Fibroblast of pulmonary artery (primary cell): ENCODE data around the gene DAAM2.

Source experiments
- DNase-seq: peaks from one replicate; pipeline ENCODE4 v3.0.0-alpha.2; 2010; ENCODE audit warnings: low read depth
- H3K4me3 ChIP-seq: replicated peaks from 2 replicates; pipeline ENCODE4 v1.5.1; 2011; ENCODE audit warnings: low read depth, mild to moderate bottlenecking, control low read depth, low read length, moderate library complexity
- TF ChIP-seq, protein P1 (sequence below): IDR thresholded peaks from 2 replicates; pipeline ENCODE4 v1.5.1; 2011; ENCODE audit warnings: mild to moderate bottlenecking, control low read depth, low read length, inconsistent platforms; ENCODE audit errors: missing control alignments

The DAAM2 gene

DNA sequence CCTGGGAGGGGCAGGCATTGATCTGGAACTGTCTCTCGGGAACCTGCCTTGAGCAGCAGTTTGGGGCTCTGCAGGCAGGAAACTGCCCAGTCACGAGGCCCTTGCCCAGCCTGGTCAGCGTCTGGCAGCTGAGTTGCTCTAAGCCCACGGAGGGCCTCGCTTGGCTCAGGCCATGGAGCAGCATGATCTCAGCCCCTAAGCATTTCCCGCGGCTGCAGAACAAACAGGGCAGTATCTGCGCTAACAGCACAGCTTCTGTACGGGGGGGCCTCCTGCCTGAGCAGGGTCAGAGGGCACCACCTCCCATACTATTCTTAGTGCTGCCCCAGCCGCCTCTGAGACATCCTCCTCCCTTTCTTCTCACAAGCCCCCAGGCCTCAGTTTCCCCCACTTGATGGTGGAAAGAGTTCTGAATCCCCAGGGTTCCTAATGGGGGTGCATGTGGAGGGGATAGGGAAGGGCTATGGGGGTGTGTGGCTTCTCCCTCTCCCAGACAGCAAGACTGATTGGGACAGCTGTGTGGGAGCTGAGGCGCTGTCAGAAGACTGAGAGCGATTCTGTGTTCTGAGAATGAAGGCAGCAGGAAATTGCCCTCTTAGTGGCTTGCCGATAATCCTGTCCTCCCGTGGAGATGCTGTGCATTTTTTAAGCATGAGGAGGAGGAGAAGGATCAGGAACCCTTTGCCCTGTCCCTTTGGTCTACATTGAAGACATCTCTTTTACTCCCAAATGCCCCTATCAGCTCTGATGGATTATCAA, 95.7 kb downstream of the DAAM2 start:
- peak; percentile 96 for DNase-seq
- no peak overlapping the region for H3K4me3 ChIP-seq
- TF ChIP-seq, protein P1, sequence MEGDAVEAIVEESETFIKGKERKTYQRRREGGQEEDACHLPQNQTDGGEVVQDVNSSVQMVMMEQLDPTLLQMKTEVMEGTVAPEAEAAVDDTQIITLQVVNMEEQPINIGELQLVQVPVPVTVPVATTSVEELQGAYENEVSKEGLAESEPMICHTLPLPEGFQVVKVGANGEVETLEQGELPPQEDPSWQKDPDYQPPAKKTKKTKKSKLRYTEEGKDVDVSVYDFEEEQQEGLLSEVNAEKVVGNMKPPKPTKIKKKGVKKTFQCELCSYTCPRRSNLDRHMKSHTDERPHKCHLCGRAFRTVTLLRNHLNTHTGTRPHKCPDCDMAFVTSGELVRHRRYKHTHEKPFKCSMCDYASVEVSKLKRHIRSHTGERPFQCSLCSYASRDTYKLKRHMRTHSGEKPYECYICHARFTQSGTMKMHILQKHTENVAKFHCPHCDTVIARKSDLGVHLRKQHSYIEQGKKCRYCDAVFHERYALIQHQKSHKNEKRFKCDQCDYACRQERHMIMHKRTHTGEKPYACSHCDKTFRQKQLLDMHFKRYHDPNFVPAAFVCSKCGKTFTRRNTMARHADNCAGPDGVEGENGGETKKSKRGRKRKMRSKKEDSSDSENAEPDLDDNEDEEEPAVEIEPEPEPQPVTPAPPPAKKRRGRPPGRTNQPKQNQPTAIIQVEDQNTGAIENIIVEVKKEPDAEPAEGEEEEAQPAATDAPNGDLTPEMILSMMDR: no peak

DNA sequence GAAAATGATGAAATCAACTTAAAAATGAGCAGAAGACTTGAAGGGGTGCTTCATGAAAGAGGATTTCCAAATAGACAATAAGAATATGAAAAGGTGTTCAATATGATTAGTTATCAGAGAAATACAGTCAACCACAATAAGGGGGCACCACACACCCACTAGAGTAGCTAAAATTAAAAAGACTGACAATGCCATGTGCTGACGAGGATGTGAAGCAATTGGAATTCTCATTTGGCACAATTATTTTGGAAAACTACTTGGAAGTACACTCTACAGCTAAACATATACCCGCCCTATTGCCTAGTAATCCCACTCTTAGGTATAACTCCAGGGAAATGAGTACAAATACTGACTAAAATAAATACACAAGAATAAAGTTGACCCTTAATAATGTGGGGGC, 97.1 kb downstream of the DAAM2 start:
- H3K4me3 ChIP-seq: no peak overlapping the region
- DNase-seq: no peak
- TF ChIP-seq, protein P1: no peak

DNA sequence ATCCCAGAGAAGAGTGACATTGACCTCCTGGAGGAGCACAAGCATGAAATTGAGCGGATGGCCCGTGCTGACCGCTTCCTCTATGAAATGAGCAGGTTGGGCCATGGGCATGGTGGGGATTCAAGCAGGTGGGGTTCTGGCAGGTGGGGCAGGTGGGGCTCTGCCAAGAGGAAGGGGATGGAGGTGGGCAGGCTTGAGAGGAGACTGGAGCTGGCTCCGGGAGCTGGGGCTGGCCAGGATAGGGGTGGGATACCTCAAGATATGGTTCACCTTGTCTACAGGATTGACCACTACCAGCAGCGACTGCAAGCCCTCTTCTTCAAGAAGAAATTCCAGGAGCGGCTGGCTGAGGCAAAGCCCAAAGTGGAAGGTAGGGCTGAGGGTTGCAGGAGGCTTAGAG, 99.2 kb downstream of the DAAM2 start:
- H3K4me3 ChIP-seq: no peak overlapping the region
- DNase-seq: no peak
- TF ChIP-seq, protein P1: no peak

DNA sequence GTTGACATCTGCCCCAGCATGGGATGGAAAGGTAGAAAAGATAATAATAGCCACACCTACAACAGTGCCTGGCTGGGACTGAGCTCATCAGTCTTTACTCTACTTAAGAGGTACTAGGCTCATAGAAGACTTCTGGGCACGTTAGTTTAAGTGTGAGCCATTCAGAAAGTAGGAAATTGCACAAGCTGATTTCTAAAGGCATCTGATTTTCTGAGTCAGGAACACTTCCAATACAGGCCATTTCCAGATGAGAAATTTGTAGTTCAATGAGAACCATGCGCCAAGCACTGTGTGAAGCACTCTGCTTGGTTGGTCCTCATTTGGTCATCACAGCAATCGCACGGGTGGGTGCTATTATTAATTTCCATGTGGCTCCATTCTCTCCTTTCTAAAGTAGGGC, 99.8 kb downstream of the DAAM2 start:
- TF ChIP-seq, protein P1: no peak
- no peak overlapping the region for H3K4me3 ChIP-seq
- peak; percentile 65 for DNase-seq

DNA sequence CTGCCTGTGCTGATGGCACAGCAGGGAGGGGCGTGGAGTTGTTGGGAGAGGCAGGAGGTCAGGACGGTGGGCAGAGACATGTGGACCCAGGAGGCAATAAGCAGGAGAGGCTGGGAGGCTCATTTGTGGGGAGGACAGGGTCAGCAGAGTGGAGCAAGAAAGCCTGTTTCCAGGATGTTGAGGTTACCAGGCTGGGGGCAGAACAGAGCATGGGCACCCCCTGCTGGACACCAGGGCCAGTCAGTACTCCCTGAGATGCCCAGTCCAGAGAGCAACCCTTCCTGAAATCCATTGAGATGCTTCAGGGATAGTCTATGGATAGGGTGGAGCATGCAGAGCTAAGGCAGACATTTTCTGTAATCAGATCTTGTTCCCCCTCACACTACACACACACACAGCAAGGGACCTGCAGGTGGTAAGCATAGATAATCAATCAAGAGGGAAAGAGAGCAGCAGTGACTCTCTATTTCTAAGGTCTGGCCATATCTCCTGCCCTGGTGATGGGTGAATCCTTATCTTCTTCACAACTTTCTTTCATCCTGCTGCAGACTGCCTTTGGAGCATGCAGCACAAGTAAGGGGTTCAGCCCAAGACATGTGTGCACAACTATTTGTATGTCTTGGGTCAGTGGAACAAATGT, 100.4 kb downstream of the DAAM2 start:
- peak; percentile 83 for DNase-seq
- TF ChIP-seq, protein P1: peak; percentile 93
- no peak overlapping the region for H3K4me3 ChIP-seq

DNA sequence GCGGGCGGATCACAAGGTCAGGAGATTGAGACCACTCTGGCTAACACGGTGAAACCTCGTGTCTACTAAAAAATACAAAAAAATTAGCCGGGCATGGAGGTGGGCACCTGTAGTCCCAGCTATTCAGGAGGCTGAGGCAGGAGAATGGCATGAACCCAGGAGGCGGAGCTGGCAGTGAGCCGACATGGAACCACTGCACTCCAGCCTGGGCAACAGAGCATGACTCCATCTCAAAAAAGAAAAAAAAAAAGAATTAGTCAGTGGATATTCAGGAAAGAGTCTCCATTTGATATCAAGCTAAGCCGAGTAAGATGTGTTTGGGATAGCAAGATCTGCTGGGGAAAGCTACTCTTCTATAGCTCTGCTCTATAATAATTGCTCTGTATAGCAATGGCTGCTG, 101.1 kb downstream of the DAAM2 start:
- TF ChIP-seq, protein P1: no peak
- H3K4me3 ChIP-seq: no peak overlapping the region
- no peak for DNase-seq
